ENCODE data around the gene COL8A1.

The COL8A1 gene

DNA sequence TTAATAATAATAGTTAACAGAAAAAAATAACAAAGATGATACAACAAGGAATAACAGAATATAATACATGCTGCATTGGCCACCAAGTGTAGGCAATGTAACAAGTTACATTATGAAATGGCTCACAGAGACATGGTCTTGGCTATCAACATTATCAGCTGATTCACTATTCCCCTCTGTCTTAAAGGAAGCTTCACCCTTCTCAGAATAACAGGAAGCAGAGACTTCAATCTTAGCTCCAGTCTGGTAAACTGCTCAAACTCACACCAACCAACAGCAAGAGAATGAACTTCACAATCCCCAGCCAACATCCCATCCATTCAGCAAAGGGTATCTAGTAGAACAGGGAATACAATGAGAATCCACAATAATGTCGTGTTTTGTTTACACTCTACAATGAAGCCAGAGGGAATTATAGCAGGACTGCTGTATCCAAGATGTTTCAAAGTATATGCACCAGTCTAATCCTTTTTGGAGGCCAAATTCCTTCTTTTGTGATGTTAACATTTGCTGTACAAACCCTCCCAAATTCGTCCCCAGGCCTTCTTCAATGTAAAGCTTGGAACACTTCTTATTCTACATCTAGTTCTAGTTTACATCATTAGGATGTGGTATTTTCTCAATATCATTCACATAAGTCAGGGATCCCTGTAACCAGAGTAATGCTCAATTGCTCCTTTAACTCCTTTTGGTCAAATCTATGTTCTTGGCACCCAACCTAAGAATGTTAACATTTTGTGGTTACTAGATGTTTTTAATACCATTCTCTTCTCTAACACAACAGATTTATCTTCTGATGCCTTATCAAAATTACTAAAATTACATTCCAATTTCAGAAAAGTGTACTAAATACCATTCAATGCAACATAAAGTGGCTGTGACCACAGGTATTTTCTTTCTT is 126.9 kb downstream of the COL8A1 start:
- no peak for DNase-seq

DNA sequence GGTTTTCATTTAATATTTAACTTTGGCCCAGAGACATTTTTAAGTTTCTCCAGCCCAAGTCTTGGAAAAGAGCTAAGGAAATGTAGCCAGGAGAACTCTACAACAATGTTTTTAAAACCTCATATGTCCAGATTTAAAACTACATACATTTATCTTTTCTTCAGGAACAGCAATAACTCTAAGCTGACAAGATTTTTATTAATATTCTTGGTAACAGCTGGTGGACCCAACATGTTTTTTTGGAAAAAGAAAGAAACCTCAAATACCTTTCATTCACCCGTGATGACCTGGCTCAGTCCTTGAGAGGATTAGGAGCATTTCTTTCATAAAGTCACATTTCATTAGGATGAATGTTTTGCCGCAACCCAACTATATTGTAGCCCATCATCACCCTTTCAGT is 128.9 kb downstream of the COL8A1 start:
- no peak for DNase-seq

DNA sequence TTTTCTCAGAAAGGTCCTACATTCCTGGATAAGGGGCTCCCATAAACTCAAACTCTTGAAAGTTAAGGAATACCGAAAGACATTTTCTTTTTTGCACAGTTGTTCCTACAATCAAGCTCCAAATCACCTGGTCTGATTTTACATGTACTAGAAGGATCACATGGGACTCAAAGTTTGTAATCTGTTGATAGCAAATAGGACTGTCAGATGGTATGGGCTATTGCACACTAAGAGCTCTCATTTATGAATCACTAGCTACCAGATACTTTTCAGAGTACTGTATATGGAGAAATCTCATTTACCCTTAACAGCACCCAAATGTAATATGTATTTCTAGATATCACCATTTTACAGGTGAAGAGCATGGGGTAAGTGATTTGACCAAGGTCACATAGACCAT is 129.7 kb downstream of the COL8A1 start:
- no peak for DNase-seq

DNA sequence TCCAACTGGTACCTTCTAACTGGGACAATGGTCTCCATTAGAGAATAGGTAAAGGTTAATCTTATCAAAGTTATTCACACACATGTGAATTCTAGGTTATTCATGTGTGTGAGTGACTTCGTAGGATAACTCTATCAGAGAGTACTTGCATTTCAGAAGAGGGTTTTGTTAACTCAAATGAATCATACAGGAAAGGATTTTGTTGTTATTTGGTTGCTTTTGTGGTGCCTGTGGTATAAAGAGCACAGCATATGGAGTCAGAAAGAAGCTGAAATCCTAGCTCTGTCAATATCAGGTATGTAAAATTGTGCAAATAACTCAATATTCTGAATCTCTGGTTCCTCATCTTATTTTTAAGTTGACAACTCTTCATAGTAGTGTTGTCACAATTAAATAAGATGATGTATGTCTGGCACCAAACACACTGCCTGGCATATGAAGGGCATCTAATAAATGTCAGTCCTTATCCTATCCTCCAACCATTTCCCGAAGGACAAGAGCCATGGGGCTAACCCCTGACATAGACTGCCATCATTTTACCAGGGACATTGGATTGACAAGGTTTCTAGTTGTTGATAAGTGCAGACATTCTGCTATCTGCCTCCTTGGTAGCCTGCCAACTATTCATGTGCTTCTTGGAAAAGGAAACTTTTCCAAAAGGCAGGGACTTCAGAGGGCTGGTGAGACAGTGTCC is 130.6 kb downstream of the COL8A1 start:
- DNase-seq: no peak

- DNase-seq: no peak
These were observed 133.8 kb downstream of the COL8A1 start for GRCh38 chr3:99772171-99772570.

- DNase-seq: no peak
These were observed 134.3 kb downstream of the COL8A1 start for GRCh38 chr3:99772671-99773070.

DNA sequence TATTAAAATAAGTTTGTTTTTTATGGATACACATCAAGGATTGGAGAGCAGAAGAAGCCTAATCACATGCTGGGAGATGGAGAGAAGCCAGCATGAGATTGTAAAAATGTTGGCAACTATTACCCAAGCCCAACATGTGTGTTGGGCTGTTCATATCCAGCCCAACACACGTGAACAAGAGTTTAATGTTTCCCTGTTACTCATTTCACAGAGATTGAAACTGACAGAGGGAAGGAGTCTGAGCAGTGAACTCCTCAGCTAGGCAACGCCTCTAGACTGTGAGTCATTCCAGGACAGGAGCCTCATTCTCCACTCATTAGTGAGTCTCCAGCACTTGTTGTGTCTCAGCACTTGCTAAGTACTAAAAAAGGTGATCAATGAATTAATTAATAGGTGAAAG is 136.1 kb downstream of the COL8A1 start:
- DNase-seq: no peak

- DNase-seq: no peak
These were observed 138.3 kb downstream of the COL8A1 start for GRCh38 chr3:99776516-99777209.

DNA sequence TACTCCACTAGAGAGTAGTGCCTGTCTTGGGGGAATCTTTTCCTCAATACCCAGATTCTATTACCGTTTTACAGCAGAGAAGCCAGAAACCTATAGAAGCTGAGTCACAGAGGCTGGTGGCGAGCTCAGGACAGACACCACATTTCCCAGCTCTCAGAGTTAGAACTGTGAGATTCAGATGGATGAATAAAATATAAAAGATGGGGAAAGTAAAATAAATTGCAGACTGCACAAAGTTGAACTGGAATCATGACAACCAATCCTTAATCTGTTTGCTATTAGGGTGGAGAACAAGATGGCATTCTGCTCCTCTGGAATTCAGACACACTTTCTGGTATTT is 138.8 kb downstream of the COL8A1 start:
- DNase-seq: no peak

DNA sequence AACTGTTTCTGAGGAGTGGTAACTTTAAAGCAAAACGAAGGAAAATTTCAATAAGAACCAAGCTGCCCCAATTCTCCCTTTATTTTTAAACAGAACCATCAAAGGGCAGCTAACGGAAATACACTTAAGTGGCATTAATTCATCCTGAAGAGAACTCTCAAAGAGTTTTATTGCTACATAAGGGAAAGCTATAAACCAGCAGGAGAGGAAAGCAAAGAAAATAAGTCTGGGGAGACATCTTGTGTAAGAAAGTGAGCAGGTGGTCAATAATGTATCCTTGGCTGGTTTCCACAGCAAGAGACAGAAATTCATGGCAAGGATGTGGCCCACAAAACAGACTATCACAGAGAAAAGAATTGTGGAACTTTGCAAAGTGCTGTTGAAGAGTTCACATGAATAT is 139.3 kb downstream of the COL8A1 start:
- DNase-seq: no peak

DNA sequence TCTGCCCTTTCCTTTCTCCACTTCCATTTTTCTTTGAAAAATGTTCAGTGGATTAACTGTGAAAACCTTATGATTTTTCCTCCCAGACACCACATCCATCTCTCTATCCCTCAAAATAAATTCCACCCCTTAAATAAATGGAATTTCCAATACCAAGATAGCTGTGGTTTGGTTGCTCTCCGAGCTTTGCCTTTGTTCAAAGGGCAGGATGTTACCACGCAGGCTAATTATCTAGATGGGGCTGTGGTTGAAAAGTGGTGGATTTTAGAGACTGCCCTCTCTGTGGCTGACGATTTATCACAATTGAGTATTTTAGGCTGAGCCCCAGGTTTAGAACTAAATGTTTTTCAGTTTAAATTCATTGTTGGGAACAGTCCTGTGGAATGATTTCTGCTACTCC is 142.4 kb downstream of the COL8A1 start:
- DNase-seq: no peak

- no peak for DNase-seq
These were observed 143.4 kb downstream of the COL8A1 start for GRCh38 chr3:99781761-99782160.

DNA sequence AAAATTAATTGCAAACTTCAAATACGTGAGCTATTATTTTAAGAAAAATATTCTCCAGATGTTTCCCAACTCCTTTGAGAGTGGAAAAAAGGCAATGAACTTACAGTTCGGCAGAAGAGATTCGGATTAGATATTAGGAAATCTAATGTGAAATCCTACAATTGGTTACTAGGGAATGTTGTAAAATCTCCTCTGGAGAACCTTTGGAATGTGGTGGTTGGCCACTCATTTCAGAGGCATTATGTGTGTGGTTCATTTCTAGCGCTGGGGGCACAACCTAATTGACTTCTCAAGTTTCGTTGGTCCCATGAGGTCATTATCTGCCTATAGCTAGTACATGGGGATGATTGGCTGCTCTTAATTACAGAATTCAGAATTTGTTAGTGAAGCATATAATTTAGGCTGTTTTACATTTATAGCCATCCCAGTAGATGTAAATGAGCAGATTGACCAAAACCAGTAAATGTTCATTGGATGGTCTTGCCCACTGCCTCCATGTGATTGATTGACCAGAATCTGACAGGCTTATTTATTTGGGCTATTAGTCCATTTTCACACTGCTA is 144.7 kb downstream of the COL8A1 start:
- no peak for DNase-seq

DNA sequence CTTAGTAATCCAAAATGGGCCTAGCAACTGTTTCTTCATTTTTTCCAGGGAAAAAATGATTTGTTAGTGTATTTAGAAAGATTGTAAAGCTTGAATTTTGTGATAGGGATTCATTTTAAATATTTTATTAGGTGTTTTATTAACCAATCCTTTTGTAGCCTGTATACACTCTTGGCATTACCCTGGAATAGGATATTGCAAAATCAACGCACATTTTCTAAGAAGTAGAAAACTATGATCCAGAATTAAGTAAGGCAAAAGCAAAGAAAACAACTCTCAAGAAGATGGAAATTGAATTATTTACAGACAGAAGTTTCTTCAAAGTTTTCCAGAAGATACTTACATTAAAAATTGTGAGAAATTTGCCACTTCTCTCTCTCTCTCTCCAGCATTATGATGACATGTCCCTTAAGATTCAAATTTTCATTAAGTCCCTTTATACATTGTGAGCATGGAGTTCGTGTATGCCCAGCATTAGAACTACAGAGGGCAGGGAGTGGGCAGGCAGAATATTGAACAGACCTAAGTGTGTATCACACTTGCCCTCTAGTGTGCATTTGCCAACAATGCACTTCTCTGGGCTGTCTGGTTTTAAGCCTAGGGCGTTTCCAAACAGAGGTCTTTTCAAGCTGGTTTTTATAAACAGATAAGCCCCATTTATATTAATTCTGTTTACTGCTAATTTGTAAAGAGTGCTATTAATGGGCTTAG is 150.8 kb downstream of the COL8A1 start:
- no peak for DNase-seq

DNA sequence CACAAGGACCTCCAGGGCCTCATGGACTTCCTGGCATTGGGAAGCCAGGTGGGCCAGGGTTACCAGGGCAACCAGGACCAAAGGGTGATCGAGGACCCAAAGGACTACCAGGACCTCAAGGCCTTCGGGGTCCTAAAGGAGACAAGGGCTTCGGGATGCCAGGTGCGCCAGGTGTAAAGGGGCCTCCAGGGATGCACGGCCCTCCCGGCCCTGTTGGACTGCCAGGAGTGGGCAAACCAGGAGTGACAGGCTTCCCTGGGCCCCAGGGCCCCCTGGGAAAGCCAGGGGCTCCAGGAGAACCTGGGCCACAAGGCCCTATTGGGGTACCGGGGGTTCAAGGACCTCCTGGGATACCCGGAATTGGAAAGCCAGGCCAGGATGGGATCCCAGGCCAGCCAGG is 156.1 kb downstream of the COL8A1 start:
- DNase-seq: no peak

DNA sequence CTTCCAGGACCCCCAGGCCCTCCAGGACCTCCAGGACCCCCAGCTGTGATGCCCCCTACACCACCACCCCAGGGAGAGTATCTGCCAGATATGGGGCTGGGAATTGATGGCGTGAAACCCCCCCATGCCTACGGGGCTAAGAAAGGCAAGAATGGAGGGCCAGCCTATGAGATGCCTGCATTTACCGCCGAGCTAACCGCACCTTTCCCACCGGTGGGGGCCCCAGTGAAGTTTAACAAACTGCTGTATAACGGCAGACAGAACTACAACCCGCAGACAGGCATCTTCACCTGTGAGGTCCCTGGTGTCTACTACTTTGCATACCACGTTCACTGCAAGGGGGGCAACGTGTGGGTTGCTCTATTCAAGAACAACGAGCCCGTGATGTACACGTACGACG is 157.2 kb downstream of the COL8A1 start:
- no peak for DNase-seq

GRCh38 chr3:99799422-99799821 is 161.0 kb downstream of the COL8A1 start:
- no peak for DNase-seq

- no peak for DNase-seq
These were observed 164.9 kb downstream of the COL8A1 start for GRCh38 chr3:99803297-99803696.

- DNase-seq: no peak
These were observed 166.8 kb downstream of the COL8A1 start for GRCh38 chr3:99805160-99805559.

- DNase-seq: no peak
These were observed 169.9 kb downstream of the COL8A1 start for GRCh38 chr3:99808163-99808794.

DNA sequence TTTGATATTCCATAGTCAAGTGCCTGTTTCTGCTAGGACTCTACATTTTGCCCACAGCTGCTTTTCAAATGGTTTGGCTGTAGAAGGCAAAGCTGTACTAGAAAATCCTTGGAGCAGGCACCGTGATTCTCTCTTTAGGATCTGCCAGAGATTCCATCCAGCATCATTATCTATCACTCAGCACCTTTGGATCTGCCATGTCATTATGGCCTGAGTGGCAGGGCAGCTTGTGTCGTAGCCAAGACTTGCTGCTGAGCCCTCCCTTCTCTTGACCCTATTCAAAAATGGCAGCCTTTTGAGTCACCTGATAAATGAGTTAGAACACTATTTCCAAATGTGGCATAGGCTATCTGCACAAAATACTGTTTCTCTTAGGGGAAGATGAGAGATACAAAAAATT is 171.2 kb downstream of the COL8A1 start:
- DNase-seq: no peak

DNA sequence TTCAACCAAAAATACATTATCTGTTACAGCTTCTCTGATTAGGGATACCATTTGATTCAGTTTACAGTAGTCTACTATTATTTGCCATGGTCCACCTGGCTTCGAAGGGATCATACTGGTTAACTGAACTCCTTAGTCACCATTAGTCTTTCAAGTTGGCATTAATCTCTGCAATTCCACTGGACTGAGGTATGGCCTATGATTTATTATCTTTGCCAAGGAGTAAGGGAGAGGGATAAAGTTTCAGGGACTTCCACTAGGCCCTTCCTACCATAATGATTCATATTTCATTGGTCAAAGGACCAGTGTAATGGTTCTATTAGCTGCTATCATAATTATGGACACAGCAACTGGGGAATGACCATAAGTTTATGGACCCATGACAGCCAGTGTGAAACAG is 172.0 kb downstream of the COL8A1 start:
- DNase-seq: no peak
